Measurements from ENCODE around the gene BAG5. TPM values are rescaled to one million over a fixed set of nuclear protein-coding genes. Genes with fewer than 3 reads are reported as not detected.
"Not testable (repeated sequence)": the region's sequence is repeated elsewhere in the genome, so short reads cannot be mapped to it uniquely, and the experiment has no call there.

The BAG5 gene
- total RNA-seq (100 to 1,000 TPM in 1 of 5 donors, 10 to 100 TPM in 3, 1 to 10 TPM in 1; 4.3 to 207 (median 24.3) TPM), polyA plus RNA-seq (10 to 100 TPM in 2 of 3 donors, 1 to 10 TPM in 1; 7.5 to 11.6 (median 10.8) TPM)
- long read RNA-seq, donor 1, full-length matches to known transcripts, result 5 of 5 reads
- long read RNA-seq, donor 1, partial matches to known transcripts, result 0 of 5 reads
- long read RNA-seq, donor 1, other reads (novel, unspliced or antisense), result 0 of 5 reads
- long read RNA-seq, donor 2, full-length matches to known transcripts, result 5 of 5 reads
- long read RNA-seq, donor 2, partial matches to known transcripts, result 0 of 5 reads
- long read RNA-seq, donor 2, other reads (novel, unspliced or antisense), result 0 of 5 reads
- long read RNA-seq, donor 3, full-length matches to known transcripts, result 4 of 4 reads
- long read RNA-seq, donor 3, partial matches to known transcripts, result 0 of 4 reads
- long read RNA-seq, donor 3, other reads (novel, unspliced or antisense), result 0 of 4 reads
- long read RNA-seq, donor 4, result 0 reads
- long read RNA-seq, donor 5, full-length matches to known transcripts, result 3 of 3 reads
- long read RNA-seq, donor 5, partial matches to known transcripts, result 0 of 3 reads
- long read RNA-seq, donor 5, other reads (novel, unspliced or antisense), result 0 of 3 reads
- long read RNA-seq, donor 6, full-length matches to known transcripts, result 13 of 160 reads
- long read RNA-seq, donor 6, partial matches to known transcripts, result 20 of 160 reads
- long read RNA-seq, donor 6, other reads (novel, unspliced or antisense), result 127 of 160 reads
- long read RNA-seq, donor 7, full-length matches to known transcripts, result 6 of 6 reads
- long read RNA-seq, donor 7, partial matches to known transcripts, result 0 of 6 reads
- long read RNA-seq, donor 7, other reads (novel, unspliced or antisense), result 0 of 6 reads
- long read RNA-seq, donor 8, full-length matches to known transcripts, result 8 of 45 reads
- long read RNA-seq, donor 8, partial matches to known transcripts, result 0 of 45 reads
- long read RNA-seq, donor 8, other reads (novel, unspliced or antisense), result 37 of 45 reads
- long read RNA-seq, donor 9, full-length matches to known transcripts, result 1 of 1 reads
- long read RNA-seq, donor 9, partial matches to known transcripts, result 0 of 1 reads
- long read RNA-seq, donor 9, other reads (novel, unspliced or antisense), result 0 of 1 reads
- long read RNA-seq, donor 10, full-length matches to known transcripts, result 3 of 3 reads
- long read RNA-seq, donor 10, partial matches to known transcripts, result 0 of 3 reads
- long read RNA-seq, donor 10, other reads (novel, unspliced or antisense), result 0 of 3 reads

GRCh38 chr14:103562429-103563225 is at the start of gene BAG5, which contains the start of gene COA8:
Gene BAG5, minus strand, starts transcription at chr14:103562657. Its CDS starts 1,493 bp downstream, at chr14:103561164.
Gene COA8, plus strand, starts transcription at chr14:103562960. Its CDS starts 42 bp downstream, at chr14:103563002.
- 0 to 1% (median 0%) methylated on average over 11 to 109 of the region's 109 CpGs for WGBS, 5 donors
- TF ChIP-seq POLR2AphosphoS5 (IDR thresholded peaks at IDR 0.05) (peak; percentile 23 to 91 (median 86)), POLR2A (IDR thresholded peaks at IDR 0.05) (peak in 1 of 4 donors; percentile 38), CTCF (IDR thresholded peaks at IDR 0.05) (peak in 2 of 7 experiments; percentile 26 to 31), EP300 (IDR thresholded peaks at IDR 0.05) (no peak)
- Histone ChIP-seq H3K36me3 (peaks cover 11 to 28% (median 25%) of the 10 kb centered on the region in 4 donors), H3K4me1 (peaks cover 45 to 82% (median 69%) of the 10 kb centered on the region in 4 donors), H3K27ac (peak within 1 kb of the TSS; percentile 91 to 99 (median 97)), H3K4me3 (peak within 1 kb of the TSS; percentile 78 to 100 (median 90)), H3K27me3 (no peaks in the 10 kb centered on the region), H3K9me3 (no peaks in the 10 kb centered on the region)
- DNase-seq, result peak; percentile 85 to 96
- intact Hi-C loops (cut with DNase I; ENCODE audit: low total_unique reads), result no loop called here

DNA sequence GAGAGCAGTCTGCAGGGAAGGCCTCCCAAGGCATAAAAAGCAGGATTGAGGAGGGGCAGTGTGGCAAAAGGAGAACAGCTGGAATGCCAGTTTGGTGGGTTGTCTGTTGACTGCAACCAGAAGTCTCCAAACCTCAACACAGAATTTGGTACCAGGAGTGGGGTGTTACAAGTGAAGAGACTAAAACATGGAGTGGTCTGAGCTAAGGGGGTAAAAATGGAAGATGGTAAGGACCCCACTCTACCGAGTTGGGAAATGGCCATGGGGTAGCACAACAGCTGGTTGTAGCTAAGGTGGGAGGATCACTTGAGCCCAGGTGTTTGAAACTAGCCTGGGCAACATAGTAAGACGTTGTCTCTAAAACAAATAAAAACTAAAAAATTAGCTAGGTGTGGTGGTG is 48.8 kb upstream of the BAG5 start:
- H3K36me3 ChIP-seq, result no peaks in the 10 kb centered on the region
- no peak for DNase-seq
- no peak overlapping the region for H3K4me3 ChIP-seq
- peaks cover 16 to 23% (median 19%) of the 10 kb centered on the region in 4 donors for H3K4me1 ChIP-seq
- TF ChIP-seq CTCF (IDR thresholded peaks at IDR 0.05), result no peak
- 84 to 98% (median 92%) methylated on average over 2 of the region's 2 CpGs for WGBS, 5 donors
- H3K9me3 ChIP-seq, result peaks cover 0 to 17% (median 11%) of the 10 kb centered on the region in 4 donors
- H3K27me3 ChIP-seq, result peaks cover 0 to 18% (median 6%) of the 10 kb centered on the region in 3 donors
- intact Hi-C loops (cut with DNase I; ENCODE audit: low total_unique reads), result no loop called here
- H3K27ac ChIP-seq, result no peak overlapping the region

- intact Hi-C loops (cut with DNase I; ENCODE audit: low total_unique reads), result not testable (repeated sequence)
These were observed 46.6 kb upstream of the BAG5 start for GRCh38 chr14:103609081-103609480.

GRCh38 chr14:103607822-103608221 is 45.4 kb upstream of the BAG5 start:
- H3K4me1 ChIP-seq, result peaks cover 16 to 23% (median 19%) of the 10 kb centered on the region in 4 donors
- TF ChIP-seq POLR2AphosphoS5 (IDR thresholded peaks at IDR 0.05) (no peak), EP300 (IDR thresholded peaks at IDR 0.05) (no peak), CTCF (IDR thresholded peaks at IDR 0.05) (no peak), POLR2A (IDR thresholded peaks at IDR 0.05) (no peak)
- H3K4me3 ChIP-seq, result peak overlapping the region in 3 of 4 donors; percentile 27 to 33 (median 28)
- no peaks in the 10 kb centered on the region for H3K36me3 ChIP-seq
- intact Hi-C loops (cut with DNase I; ENCODE audit: low total_unique reads), result no loop called here
- peaks cover 0 to 18% (median 6%) of the 10 kb centered on the region in 3 donors for H3K27me3 ChIP-seq
- DNase-seq, result no peak
- 25 to 34% (median 32%) methylated on average over 14 to 15 of the region's 15 CpGs for WGBS, 5 donors
- H3K9me3 ChIP-seq, result peaks cover 0 to 17% (median 11%) of the 10 kb centered on the region in 4 donors
- H3K27ac ChIP-seq, result no peak overlapping the region

More at GRCh38 chr14:103609081-103609480, 46.6 kb upstream of the BAG5 start:
- not testable (repeated sequence) for H3K36me3 ChIP-seq, DNase-seq, H3K27ac ChIP-seq, H3K4me3 ChIP-seq
- Histone ChIP-seq H3K4me1 (peaks cover 16 to 23% (median 19%) of the 10 kb centered on the region in 4 donors), H3K9me3 (peaks cover 0 to 17% (median 11%) of the 10 kb centered on the region in 4 donors), H3K27me3 (peaks cover 0 to 18% (median 6%) of the 10 kb centered on the region in 3 donors)
- WGBS, 5 donors, result 87 to 98% (median 93%) methylated on average over 4 of the region's 4 CpGs

All from stomach (tissue), 19 donors.